Dendritic cell treated with granulocyte-macrophage colony-stimulating factor and Interleukin-4, amounts not matched to agents 40 ng/mL and 50 ng/mL, for 4 days (primary cell): ENCODE data around the gene RPS19BP1.
"Not testable (repeated sequence)": the region's sequence is repeated elsewhere in the genome, so short reads cannot be mapped to it uniquely, and the experiment has no call there.

Experiments
- H3K27ac Mint-ChIP-seq: one replicate; pipeline ENCODE4 v1.8.0; 2022; ENCODE audit warnings: mild to moderate bottlenecking, mixed read lengths
- H3K27me3 Mint-ChIP-seq: one replicate; pipeline ENCODE4 v1.8.0; 2022; ENCODE audit warnings: mild to moderate bottlenecking, mixed read lengths
- H3K36me3 Mint-ChIP-seq: one replicate; pipeline ENCODE4 v1.8.0; 2022; ENCODE audit warnings: low read depth, mixed read lengths
- H3K4me1 Mint-ChIP-seq: one replicate; pipeline ENCODE4 v1.8.0; 2022; ENCODE audit warnings: low read depth, mixed read lengths
- H3K4me3 Mint-ChIP-seq: one replicate; pipeline ENCODE4 v1.8.0; 2022; ENCODE audit warnings: mild to moderate bottlenecking, moderate library complexity, mixed read lengths
- H3K9me3 Mint-ChIP-seq: one replicate; pipeline ENCODE4 v1.8.0; 2022; ENCODE audit warnings: mixed read lengths
- intact Hi-C: fragments of 100-400 bp; cut with micrococcal nuclease; formaldehyde crosslinking; loops from one replicate; pipeline ENCODE4 v1.15.0; 2022

The RPS19BP1 gene

DNA sequence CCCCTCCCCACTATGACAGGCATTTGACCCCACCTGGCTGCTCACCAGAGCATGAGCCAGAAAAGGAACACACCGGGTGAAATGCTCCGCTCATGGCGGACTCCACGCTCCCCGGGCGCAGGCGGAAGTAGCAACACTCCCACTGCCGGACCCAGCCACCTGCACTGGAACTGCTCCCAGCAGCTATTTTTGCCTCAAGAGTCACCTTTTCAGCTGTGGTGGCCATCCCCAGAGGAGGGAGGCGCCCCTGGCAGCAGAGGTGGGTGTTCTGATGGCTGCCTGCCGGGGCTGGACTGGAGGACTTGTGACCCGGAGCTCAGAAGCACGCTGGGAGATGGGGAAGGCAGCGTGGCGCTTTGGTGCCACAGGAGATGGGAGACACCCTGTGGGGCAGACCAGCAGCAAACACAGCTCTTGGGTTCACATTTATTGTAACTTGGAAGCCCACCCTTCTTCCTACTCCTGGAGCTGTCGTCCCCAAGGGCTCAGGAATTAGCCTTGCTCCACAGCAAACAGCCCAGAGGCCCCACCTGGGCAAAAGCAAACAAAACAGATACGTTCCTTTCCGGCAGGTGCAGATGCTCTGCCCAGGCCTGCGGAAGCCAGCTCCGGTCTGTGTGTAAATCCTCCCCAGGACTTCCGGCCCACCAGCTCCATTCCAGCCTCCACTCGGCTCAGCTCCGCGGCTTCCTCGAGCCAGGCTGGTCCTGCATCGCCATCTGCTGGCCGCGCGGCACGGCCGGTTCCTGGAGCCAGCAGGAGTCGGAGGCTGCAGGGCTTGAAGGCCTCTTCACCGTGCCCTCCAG lies 3.7 kb downstream of the RPS19BP1 start:
- peak overlapping the region; percentile 95 for H3K27ac Mint-ChIP-seq
- peaks cover 82% of the 10 kb centered on the region for H3K4me1 Mint-ChIP-seq
- peak overlapping the region; percentile 61 for H3K4me3 Mint-ChIP-seq
- intact Hi-C loops, result loop anchor here (1.0 to 10.0 kb wide), 4 partner anchors 36 to 688 kb away; partner anchors contain the start of gene RPL3
- H3K27me3 Mint-ChIP-seq, result no peaks in the 10 kb centered on the region
- H3K36me3 Mint-ChIP-seq, result peaks cover 86% of the 10 kb centered on the region
- H3K9me3 Mint-ChIP-seq, result no peaks in the 10 kb centered on the region

DNA sequence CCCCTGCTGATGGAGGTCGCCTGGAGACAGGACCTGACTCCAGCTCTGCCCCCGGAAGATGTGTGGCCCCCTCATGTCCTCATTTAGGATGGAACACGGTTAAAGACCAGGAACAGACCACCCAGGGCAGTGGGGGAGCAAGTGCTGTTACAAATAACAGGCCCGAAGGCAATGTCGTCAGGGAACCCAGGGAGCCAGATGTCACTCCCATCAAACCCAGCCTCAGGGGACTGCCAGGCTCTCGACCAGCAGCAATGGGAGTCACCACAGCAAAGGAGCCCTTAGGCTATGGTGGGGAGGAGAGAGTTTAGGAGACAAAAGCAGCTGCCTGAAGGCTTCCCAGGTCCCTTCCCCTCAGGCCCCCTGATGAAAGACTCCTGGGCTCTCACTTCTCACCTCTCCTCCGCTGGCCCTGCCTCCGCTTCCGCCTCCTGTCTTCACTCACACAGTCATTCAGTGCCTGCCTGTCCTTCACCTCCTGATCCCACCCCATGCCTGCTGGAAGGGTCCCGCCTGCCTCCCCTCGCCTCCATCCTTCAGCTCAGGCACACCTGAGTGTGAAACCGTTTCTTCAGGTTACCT lies 4.4 kb downstream of the RPS19BP1 start:
- Mint-ChIP-seq H3K4me1 (peaks cover 88% of the 10 kb centered on the region), H3K36me3 (peaks cover 93% of the 10 kb centered on the region), H3K4me3 (no peak overlapping the region), H3K9me3 (no peaks in the 10 kb centered on the region), H3K27ac (no peak overlapping the region), H3K27me3 (no peaks in the 10 kb centered on the region)
- intact Hi-C loops, result loop anchor here (5.0 to 10.0 kb wide), 3 partner anchors 213 to 689 kb away; partner anchors contain the start of gene RPL3

DNA sequence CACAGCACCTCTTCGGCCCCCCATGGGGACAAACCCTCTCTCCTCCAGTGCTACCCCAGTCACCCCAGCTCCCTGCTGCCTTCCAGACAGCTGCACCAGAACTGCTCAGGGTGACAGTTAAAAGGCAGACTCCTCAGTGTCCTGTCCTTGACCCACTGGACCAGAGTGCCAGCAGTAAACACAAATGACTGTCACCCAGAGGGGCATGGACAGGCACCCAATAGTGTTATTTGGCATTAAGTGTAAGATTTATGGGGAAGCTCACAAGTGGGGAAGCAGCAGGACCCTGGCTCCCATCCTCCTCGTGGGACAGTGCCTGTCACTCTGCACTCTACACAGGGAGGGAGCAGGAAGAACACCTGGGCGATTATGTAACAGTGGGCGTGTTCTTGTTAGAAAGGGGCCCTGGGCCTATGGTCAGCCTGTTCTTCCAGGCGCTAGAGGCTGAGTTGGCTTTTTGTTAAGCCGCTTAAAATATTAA lies 5.0 kb downstream of the RPS19BP1 start:
- Mint-ChIP-seq H3K27ac (peak overlapping the region; percentile 100), H3K9me3 (no peaks in the 10 kb centered on the region), H3K4me3 (no peak overlapping the region), H3K4me1 (peaks cover 94% of the 10 kb centered on the region), H3K27me3 (no peaks in the 10 kb centered on the region), H3K36me3 (peaks cover 97% of the 10 kb centered on the region)
- intact Hi-C loops, result loop anchor here (5.0 to 10.0 kb wide), 3 partner anchors 213 to 690 kb away; partner anchors contain the start of gene RPL3

DNA sequence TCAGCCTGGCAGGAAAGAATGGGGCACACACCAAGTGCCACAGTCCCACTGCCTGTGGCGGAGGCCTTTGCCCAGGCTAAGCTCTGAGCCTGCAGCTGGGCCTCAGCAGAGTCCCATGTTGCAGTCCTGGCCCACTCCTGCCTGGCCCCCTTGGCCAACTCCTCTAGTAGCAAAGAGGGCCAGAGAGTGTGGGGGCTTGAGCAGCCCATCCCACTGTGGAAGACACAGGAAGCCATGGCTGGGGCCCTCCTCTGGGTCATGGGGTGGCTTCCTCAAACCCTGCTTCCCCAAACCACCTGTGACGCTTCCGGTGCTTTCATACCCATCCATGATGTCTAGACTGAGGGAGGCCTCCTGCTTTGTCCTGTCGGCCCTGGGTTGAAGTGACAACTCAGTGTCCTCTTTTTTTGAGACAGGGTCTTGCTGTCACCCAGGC lies 5.8 kb downstream of the RPS19BP1 start:
- H3K27ac Mint-ChIP-seq, result peak overlapping the region; percentile 100
- H3K9me3 Mint-ChIP-seq, result no peaks in the 10 kb centered on the region
- intact Hi-C loops, result loop anchor here (5.0 to 10.0 kb wide), 3 partner anchors 212 to 691 kb away; partner anchors contain the start of gene RPL3
- peaks cover 97% of the 10 kb centered on the region for H3K36me3 Mint-ChIP-seq
- no peaks in the 10 kb centered on the region for H3K27me3 Mint-ChIP-seq
- H3K4me1 Mint-ChIP-seq, result peaks cover 98% of the 10 kb centered on the region
- H3K4me3 Mint-ChIP-seq, result no peak overlapping the region

DNA sequence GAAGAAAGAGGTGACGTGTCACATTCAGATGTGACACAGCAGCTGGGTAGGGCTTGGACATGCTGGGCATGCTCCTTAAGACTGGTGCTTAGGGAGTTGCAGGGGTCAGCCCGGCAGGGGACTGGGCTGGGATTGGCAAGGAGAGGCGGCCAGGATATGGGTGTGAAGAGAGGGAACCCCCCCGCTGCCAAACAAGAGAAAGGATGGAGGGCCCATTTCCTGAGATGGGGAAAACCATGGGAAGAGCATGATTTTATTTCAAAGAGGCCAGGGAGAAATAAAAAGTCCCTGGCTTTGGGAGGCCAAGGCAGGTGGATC lies 6.9 kb downstream of the RPS19BP1 start:
- Mint-ChIP-seq H3K27ac (peak overlapping the region; percentile 100), H3K27me3 (no peaks in the 10 kb centered on the region), H3K4me1 (peaks cover 90% of the 10 kb centered on the region), H3K4me3 (no peak overlapping the region), H3K9me3 (no peaks in the 10 kb centered on the region), H3K36me3 (peaks cover 97% of the 10 kb centered on the region)
- intact Hi-C loops, result loop anchor here (5.0 to 10.0 kb wide), 3 partner anchors 211 to 692 kb away; partner anchors contain the start of gene RPL3

DNA sequence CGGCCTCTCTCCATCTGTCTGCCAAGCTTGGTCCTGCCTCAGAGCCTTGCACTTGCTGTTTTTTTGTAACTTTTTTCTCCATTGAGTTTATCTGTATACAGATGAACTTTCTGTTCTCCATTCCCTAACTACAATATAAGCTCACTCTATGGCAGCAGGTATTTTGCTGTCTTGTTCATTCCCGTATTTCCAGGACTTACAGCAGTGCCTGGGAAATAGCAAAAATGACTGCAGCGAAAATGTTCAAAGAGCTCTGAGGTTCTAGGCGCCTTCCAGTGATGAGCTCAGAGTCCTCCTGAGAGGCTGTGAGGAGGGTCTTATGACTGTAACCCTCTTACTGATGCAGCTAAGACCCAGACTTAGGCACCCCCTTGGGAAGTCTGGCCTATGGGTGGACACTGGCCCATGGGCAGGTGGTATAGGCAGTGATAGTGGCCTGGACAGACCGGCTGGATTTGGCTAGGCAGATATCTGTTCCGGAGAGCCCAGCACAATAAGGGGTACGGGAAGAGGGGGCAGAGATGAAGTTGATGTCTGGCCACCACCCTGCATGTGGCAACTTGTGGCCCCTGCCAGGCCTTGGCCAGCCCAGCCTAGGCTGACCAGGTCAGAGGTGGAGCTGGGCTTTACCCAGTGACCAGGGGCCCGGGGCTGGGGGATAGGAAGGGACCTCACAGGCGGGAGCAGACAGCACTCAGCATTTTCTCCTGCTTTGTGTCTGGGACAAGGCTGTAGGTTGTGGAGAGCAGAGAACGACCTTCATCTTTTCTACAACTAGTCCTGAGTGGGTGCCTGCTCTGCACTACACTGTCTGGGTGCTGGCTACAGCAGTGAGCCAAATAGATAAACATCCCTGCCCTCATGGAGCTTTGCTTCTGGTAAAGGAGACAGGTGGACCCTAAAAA lies 7.5 kb downstream of the RPS19BP1 start:
- intact Hi-C loops, result loop anchor here (5.0 to 10.0 kb wide), 3 partner anchors 210 to 692 kb away; partner anchors contain the start of gene RPL3
- peak overlapping the region; percentile 100 for H3K27ac Mint-ChIP-seq
- H3K4me1 Mint-ChIP-seq, result peaks cover 84% of the 10 kb centered on the region
- no peaks in the 10 kb centered on the region for H3K9me3 Mint-ChIP-seq
- H3K36me3 Mint-ChIP-seq, result peaks cover 97% of the 10 kb centered on the region
- no peak overlapping the region for H3K4me3 Mint-ChIP-seq
- no peaks in the 10 kb centered on the region for H3K27me3 Mint-ChIP-seq

DNA sequence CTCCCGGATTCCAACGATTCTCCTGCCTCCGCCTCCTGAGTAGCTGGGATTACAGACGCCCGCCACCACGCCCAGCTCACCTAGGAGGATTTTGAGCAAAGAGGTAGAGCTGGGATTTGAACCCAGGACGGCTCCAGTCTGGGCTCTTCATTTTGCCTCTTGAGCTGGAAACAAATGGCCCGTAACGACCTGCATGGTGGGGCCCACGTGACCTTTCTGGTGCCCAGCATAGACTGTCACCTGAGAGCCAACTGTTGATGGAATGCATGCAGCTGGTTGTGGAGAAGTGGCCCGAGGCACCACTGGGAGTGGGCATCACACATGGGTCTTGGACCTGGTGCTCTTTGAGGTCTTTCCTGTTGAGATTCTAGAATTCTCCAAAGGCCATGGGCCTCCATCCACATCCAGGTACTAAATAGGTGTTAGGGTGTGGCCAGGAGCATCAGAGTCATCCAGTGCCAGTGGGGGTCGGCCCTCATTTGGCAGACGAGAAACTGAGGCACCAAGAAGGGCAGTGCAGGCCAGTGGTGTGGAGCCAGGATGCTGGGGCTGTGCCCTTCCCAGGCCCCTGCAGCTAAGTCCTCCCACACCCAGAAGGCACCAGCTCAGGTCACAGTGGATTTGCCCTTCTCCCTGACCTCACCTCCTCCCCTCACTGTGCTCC lies 8.3 kb downstream of the RPS19BP1 start:
- intact Hi-C loops, result loop anchor here (10.0 kb wide), 2 partner anchors 209 to 349 kb away; partner anchors contain the start of gene RPL3
- Mint-ChIP-seq H3K9me3 (no peaks in the 10 kb centered on the region), H3K27ac (peak overlapping the region; percentile 100), H3K27me3 (no peaks in the 10 kb centered on the region), H3K4me3 (peak overlapping the region; percentile 13), H3K36me3 (peaks cover 96% of the 10 kb centered on the region), H3K4me1 (peaks cover 77% of the 10 kb centered on the region)

DNA sequence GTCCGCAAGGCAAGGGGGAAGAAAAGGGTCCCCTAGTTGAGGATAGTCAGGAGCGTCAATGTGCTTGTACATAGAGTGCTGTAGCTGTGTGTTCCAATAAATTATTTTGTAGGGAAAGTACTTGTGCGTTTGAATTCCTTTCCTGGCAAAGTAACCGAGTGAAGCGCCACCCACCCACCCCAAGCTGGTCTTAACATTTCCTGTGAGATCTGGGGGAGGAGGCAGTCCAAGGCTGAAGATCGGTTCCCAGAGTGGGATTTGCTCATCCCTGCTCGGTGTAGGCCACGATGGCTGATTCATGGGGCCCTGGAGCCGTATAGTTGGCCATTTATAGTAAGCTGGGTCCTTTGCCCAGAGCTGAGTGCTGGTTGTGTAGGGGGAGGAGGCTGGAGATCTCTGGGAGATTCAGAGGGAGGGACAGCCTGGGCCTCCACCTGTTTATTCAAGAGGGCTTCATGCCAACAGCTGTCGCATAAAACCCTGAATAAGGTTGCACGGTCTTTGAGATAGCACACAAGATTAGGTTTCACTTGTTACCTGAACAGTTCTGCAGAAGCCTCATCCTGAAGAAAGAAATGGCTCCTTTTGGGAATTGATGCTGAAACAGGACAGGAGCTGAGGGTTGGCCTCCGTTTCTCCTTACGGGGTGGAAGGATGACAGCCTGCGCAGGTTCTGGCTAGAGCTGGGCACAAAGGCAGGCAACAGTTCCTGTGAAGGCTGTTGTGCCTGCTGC lies 9.8 kb downstream of the RPS19BP1 start:
- H3K27ac Mint-ChIP-seq, result peak overlapping the region; percentile 100
- peaks cover 73% of the 10 kb centered on the region for H3K4me1 Mint-ChIP-seq
- intact Hi-C loops, result loop anchor here (10.0 kb wide), 2 partner anchors 208 to 348 kb away; partner anchors contain the start of gene RPL3
- no peaks in the 10 kb centered on the region for H3K9me3 Mint-ChIP-seq
- peak overlapping the region; percentile 94 for H3K4me3 Mint-ChIP-seq
- no peaks in the 10 kb centered on the region for H3K27me3 Mint-ChIP-seq
- peaks cover 82% of the 10 kb centered on the region for H3K36me3 Mint-ChIP-seq

DNA sequence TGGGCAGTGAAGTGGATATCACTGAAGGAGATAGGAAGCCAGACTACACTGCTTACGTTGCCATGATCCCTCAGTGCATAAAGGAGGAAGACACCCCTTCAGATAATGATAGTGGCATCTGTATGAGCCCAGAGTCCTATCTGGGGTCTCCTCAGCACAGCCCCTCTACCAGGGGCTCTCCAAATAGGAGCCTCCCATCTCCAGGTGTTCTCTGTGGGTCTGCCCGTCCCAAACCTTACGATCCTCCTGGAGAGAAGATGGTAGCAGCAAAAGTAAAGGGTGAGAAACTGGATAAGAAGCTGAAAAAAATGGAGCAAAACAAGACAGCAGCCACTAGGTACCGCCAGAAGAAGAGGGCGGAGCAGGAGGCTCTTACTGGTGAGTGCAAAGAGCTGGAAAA lies 10.5 kb downstream of the RPS19BP1 start:
- peak overlapping the region; percentile 100 for H3K27ac Mint-ChIP-seq
- not testable (repeated sequence) for H3K27me3 Mint-ChIP-seq, H3K9me3 Mint-ChIP-seq
- H3K4me1 Mint-ChIP-seq, result peaks cover 73% of the 10 kb centered on the region
- peak overlapping the region; percentile 94 for H3K4me3 Mint-ChIP-seq
- intact Hi-C loops, result loop anchor here (10.0 kb wide), 2 partner anchors 207 to 347 kb away; partner anchors contain the start of gene RPL3
- peaks cover 82% of the 10 kb centered on the region for H3K36me3 Mint-ChIP-seq

DNA sequence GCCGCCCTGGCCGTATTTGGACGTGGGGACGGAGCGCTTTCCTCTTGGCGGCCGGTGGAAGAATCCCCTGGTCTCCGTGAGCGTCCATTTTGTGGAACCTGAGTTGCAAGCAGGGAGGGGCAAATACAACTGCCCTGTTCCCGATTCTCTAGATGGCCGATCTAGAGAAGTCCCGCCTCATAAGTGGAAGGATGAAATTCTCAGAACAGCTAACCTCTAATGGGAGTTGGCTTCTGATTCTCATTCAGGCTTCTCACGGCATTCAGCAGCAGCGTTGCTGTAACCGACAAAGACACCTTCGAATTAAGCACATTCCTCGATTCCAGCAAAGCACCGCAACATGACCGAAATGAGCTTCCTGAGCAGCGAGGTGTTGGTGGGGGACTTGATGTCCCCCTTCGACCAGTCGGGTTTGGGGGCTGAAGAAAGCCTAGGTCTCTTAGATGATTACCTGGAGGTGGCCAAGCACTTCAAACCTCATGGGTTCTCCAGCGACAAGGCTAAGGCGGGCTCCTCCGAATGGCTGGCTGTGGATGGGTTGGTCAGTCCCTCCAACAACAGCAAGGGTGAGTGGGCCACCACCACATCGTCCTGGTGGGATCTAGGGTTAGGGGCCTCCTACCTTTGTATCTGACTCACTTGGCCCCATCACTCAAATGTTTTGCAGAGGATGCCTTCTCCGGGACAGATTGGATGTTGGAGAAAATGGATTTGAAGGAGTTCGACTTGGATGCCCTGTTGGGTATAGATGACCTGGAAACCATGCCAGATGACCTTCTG lies 11.3 kb downstream of the RPS19BP1 start:
- peaks cover 70% of the 10 kb centered on the region for H3K4me1 Mint-ChIP-seq
- peak overlapping the region; percentile 100 for H3K27ac Mint-ChIP-seq
- not testable (repeated sequence) for H3K27me3 Mint-ChIP-seq, H3K9me3 Mint-ChIP-seq
- H3K36me3 Mint-ChIP-seq, result peaks cover 86% of the 10 kb centered on the region
- peak overlapping the region; percentile 94 for H3K4me3 Mint-ChIP-seq
- intact Hi-C loops, result loop anchor here (10.0 kb wide), 2 partner anchors 206 to 346 kb away; partner anchors contain the start of gene RPL3

DNA sequence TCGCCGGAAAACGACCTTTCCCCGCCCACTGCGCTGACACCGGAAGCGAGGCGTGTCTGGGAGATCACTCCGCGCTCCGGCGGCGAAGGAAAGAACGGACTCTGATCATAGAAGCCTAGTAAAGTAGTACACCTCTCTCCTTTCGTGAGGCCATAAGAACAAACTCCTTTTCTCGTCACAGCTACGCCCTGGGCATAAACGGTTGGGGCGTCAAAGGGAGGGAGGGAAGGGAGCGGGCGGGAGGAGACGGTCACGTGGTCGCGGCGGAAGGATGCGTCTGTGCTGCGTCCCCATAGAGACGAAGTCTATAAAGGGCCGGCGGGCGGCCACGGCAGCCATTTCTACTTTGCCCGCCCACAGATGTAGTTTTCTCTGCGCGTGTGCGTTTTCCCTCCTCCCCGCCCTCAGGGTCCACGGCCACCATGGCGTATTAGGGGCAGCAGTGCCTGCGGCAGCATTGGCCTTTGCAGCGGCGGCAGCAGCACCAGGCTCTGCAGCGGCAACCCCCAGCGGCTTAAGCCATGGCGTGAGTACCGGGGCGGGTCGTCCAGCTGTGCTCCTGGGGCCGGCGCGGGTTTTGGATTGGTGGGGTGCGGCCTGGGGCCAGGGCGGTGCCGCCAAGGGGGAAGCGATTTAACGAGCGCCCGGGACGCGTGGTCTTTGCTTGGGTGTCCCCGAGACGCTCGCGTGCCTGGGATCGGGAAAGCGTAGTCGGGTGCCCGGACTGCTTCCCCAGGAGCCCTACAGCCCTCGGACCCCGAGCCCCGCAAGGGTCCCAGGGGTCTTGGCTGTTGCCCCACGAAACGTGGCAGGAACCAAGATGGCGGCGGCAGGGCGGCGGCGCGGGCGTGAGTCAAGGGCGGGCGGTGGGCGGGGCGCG lies 12.1 kb downstream of the RPS19BP1 start, which contains the start of gene ATF4:
Gene ATF4 (plus strand): TSS at position 337 of the 880 bp plus-strand sequence. CDS start 884 bp downstream, outside the sequence.
- Mint-ChIP-seq H3K36me3 (peaks cover 86% of the 10 kb centered on the region), H3K27me3 (no peaks in the 10 kb centered on the region), H3K27ac (peak within 1 kb of the TSS; percentile 100), H3K4me1 (peaks cover 70% of the 10 kb centered on the region), H3K4me3 (peak within 1 kb of the TSS; percentile 94), H3K9me3 (no peaks in the 10 kb centered on the region)
- intact Hi-C loops, result loop anchor here (1.0 to 10.0 kb wide), 3 partner anchors 18 to 346 kb away; partner anchors contain the start of genes MIEF1 and RPL3
